H7 (cell line): ENCODE data around the gene INVS. TPM values are rescaled to one million over a fixed set of nuclear protein-coding genes. Genes with fewer than 3 reads are reported as not detected.
"Not testable (repeated sequence)": the region's sequence is repeated elsewhere in the genome, so short reads cannot be mapped to it uniquely, and the experiment has no call there.

ENCODE experiments used
- DNase-seq: peaks from one replicate; pipeline ENCODE4 v3.0.0; 2012
- H3K27me3 ChIP-seq: 2 replicates; pipeline ENCODE4 v1.6.0; 2011; ENCODE audit warnings: mild to moderate bottlenecking, low read length; ENCODE audit not compliant: control insufficient read depth, insufficient read depth
- H3K36me3 ChIP-seq: replicated peaks from 2 replicates; pipeline ENCODE4 v1.5.1; 2011; ENCODE audit warnings: low read length; ENCODE audit not compliant: control insufficient read depth, insufficient read depth
- H3K4me3 ChIP-seq: 2 replicates; pipeline ENCODE4 v1.5.1; 2011; ENCODE audit warnings: low read depth, mild to moderate bottlenecking, control low read depth, low read length, moderate library complexity; ENCODE audit not compliant: insufficient read depth
- total RNA-seq: library from RNA; depleted of rRNA; stranded (reverse); fragments of >200 nt; shearing (Covaris generic); gene quantifications from 2 replicates; pipeline ENCODE4 v1.2.3, GENCODE V29; 2014

INVS gene
- total RNA-seq, 1 experiment from 2014 or later = 9.4 TPM

DNA sequence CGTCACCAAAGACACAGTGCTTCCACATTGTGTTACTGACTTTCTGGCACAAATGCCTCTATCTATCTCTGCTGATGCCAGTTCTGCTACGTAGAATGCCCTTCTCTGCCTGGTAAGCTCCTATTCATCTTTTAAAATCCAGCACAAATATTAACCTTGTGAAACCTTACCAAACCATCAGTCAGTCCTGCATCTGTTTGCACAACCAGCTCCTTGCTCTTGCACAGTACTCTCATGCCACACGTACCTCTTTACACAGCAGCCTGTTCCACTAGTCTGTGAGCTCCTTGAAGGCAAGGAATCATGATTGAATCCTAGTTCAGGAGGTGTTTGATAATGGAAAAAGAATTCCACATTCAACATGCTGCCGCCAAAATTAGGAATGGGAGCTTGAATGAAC is 197.4 kb downstream of the INVS start:
- Histone ChIP-seq H3K36me3 (peaks cover 4% of the 10 kb centered on the region), H3K4me3 (no peak overlapping the region), H3K27me3 (no peaks in the 10 kb centered on the region)
- no peak for DNase-seq

DNA sequence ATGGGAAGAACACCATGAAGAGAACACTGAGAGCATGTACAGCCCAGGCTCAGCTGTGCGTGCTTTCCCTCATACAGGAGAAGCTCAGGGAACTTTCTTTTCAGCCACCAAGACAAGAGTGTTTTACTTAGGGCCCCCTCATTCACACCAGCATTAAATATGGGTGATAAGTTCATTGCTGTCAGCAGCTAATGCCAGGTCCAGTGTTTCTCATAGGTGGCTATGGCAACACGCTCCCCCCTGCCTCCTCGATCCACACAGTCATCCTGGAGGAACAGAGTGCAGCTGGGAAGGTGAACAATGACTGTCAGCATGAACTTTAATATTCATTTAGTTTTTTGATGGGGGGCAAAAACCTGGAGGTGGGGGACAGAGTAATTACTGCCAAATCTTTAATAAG is 199.3 kb downstream of the INVS start:
- H3K4me3 ChIP-seq = no peak overlapping the region
- peaks cover 9% of the 10 kb centered on the region for H3K36me3 ChIP-seq
- H3K27me3 ChIP-seq = no peaks in the 10 kb centered on the region
- no peak for DNase-seq

DNA sequence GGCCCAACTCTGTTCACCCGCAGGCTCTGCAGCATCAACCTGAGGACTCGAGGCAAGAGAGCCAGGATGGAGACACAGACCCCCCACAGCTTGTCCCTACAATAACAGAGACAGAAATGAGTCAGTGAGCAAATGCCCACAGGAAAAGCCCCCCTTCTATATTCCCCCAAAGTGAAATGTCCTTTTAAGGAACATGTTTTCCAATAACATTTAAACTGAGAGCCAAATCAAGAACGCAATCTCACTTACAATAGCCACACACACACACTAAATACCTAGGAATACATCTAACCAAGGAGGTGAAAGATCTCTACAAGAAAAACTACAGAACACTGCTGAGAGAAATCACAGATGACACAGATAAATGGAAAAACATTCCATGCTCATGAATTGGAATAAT is 204.7 kb downstream of the INVS start:
- H3K36me3 ChIP-seq = peaks cover 9% of the 10 kb centered on the region
- no peak for DNase-seq
- H3K4me3 ChIP-seq = no peak overlapping the region
- no peaks in the 10 kb centered on the region for H3K27me3 ChIP-seq

DNA sequence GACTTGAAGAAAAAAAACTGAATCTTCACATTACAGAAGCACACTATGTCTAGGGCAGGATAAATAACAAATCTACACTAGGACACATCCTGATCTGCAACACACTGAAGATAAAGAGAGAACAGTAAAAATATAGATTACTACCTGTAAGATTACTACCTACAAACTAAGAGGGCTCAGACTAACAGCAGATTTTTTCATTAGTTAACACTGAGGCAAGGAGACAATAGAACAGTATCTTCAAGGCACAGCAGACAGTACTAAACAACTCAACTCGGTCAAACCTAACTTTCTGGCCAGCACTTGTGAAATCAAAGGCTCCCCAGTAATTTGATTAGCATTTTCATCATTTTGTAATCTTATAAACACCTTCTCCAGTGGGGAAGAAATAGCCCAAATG is 207.2 kb downstream of the INVS start:
- no peak for DNase-seq
- no peaks in the 10 kb centered on the region for H3K27me3 ChIP-seq
- peaks cover 10% of the 10 kb centered on the region for H3K36me3 ChIP-seq
- no peak overlapping the region for H3K4me3 ChIP-seq

DNA sequence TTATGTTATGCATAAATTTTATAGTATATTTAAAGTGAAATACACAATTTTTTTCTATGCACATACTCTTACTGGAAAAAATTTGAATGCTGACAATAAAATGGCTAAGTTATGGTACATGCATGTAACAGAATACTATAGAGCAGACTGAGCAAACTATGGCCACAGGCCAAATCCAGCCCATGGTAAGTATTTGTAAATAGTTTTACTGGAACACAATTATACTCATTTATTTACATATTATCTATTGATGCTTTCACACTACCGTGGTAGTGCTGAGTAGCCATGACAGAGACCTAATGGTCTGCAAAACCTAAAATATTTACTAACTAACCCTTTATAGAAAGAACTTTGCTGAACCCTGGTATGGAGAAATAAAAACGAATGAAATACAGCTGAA is 208.0 kb downstream of the INVS start:
- H3K27me3 ChIP-seq = no peaks in the 10 kb centered on the region
- no peak for DNase-seq
- no peak overlapping the region for H3K4me3 ChIP-seq
- H3K36me3 ChIP-seq = peaks cover 6% of the 10 kb centered on the region

DNA sequence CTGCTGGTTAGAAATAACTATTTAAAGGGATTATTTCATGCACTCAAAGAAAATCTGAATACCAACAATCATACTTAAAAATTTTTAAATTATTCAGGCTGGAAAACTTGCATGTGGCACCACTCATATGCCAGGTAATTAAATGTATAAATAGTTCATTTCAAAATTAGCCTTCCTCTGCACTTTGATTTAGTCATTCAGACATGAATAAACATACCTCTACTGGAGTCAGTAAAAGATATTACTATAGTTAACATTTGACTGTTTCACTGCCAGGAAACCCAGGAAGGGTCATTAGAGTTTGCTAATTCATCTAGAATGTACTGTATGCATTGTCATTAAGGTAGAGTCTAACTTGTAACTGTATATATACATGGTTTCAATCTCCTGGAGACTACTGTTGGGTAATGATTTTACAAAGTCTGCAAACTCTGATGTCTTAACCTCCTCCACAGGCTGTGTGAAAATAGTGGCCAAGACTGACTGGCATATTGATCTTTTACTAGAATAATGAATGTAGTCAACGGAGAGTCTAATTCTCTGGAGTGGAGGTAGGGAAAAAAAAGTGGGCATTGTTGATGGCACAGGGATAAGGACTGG is 210.0 kb downstream of the INVS start:
- H3K4me3 ChIP-seq = no peak overlapping the region
- no peaks in the 10 kb centered on the region for H3K27me3 ChIP-seq
- H3K36me3 ChIP-seq = peaks cover 2% of the 10 kb centered on the region
- no peak for DNase-seq

DNA sequence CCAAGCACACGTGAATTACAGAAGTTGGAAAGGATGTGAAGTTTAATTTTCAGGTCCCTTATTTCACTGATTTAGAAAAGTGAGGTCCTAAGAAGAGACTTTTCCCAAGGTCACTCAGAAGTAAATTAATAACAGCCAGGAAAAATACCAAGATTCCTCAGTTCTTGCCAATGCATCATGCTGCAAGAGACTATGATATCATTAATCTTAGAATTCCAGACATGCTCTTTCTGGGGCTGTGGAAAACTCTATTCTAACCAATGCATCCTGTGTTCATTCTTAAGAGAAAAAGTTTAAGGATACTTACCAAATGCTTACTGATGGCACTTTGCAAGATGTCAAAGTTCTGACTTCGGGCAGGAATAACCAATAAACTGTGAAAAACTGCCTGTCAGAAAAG is 210.9 kb downstream of the INVS start:
- Histone ChIP-seq H3K4me3 (no peak overlapping the region), H3K27me3 (no peaks in the 10 kb centered on the region), H3K36me3 (peaks cover 2% of the 10 kb centered on the region; the same call in 1 of the 2 replicates)
- DNase-seq = no peak

DNA sequence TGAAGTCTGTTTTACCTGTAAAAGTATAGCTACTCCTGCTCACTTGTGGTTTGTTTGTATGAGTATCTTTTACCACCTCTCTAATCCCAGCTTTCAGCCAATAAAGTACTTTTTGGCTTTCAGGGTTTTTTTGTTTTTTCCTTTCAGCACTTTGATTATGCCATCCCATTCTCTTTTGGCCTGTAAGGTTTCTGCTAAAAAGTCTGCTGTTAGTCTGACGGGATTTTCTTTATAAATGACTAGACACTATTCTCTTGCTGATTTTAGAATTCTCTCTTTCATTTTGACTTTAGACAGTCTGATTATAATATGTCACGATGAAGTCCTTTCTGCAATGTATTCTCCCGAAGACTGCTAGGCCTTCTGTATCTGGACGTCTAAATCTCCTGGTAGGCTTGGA is 216.5 kb downstream of the INVS start:
- no peak for DNase-seq
- Histone ChIP-seq H3K36me3 (peaks cover 7% of the 10 kb centered on the region), H3K4me3 (no peak overlapping the region), H3K27me3 (no peaks in the 10 kb centered on the region)

DNA sequence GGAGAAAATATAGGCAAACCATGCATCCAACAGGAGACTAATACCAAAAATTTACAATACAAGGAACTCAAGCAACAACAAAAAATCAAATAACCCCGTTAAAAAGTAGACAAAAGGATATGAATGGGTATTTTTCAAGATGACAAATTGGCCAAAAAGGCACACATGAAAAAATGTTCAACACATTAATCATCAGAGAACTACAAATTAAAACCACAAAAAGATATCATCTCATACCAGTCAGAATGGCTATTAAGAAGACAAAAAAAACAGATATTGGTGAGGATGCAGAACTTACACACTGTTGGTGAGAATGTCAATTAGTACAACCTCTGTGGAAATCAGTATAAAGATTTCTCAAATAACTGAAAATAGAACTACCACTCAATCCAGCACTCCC is 218.7 kb downstream of the INVS start:
- Histone ChIP-seq H3K27me3 (no peaks in the 10 kb centered on the region), H3K36me3 (peaks cover 17% of the 10 kb centered on the region), H3K4me3 (no peak overlapping the region)
- DNase-seq = no peak

DNA sequence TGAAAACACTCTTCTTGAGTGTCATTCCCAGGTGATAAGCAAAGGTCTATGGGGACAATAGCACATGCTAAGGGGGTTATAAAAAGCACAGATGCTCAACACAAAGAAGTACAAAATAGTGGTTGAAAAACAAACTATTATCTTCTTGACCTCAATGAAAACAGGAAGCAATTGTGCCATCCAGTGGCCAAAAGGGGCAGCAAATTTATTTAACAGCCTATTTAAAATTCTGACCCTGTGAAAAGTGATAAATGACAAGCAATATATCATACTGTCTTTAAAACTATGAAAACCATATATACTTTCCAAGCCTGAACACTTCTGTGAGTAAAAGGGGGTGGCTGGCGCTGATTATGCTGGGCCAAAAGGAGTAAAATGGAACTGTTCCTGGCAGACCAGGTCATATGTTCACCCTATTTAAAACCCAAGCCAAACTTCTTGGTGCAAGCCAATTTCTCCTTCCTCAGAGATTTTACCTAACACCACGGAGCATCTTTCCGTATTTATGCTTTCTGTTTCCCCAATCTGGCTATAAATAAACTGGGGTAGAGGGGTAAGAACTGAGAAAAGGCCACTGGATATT is 224.0 kb downstream of the INVS start:
- Histone ChIP-seq H3K36me3 (peaks cover 24% of the 10 kb centered on the region), H3K4me3 (no peak overlapping the region), H3K27me3 (no peaks in the 10 kb centered on the region)
- DNase-seq = no peak

DNA sequence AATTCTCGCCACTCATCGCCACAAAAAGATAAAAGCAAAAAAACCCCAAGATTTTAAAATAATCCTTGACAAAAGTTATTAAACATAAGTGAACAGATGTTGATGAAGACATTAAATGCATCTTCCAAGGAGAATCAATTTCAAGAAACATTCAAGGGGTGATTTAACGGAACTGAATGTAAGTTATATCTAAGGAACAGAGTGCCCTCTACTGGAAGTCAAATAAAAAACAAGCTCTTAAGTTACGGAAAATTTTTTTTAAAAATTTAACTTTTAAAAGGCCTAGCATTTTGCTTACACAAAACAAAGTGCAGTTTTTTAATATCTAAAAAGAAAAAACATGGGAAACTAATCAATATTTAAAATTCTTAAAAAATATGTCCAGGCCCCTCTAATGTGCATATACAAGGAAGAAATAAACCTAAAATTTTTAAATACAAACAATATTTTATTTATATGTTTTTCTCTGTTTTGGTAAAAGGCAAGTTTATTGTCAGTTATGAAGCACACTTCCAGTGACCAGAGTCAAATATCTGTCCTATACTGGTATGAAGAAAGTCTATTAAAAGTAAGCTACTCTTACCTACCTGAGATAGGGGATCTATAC is 225.7 kb downstream of the INVS start:
- H3K27me3 ChIP-seq = no peaks in the 10 kb centered on the region
- DNase-seq = no peak
- no peak overlapping the region for H3K4me3 ChIP-seq
- H3K36me3 ChIP-seq = peaks cover 23% of the 10 kb centered on the region

DNA sequence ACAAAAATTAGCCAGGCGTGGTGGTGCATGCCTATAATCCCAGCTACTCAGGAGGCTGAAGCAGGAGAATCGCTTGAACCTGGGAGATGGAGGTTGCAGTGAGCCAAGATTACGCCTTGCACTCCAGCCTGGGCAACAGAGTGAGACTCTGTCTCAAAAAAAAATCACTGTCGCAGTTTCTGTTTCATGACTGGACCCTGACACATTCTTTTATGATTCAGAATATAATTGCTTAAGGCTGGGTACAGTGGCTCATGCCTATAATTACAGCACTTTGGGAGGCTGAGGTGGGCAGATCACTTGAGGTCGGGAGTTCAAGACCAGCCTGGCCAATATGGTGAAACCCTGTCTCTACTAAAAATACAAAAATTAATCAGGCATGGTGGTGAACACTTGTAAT is 239.7 kb downstream of the INVS start:
- not testable (repeated sequence) for DNase-seq, H3K36me3 ChIP-seq, H3K4me3 ChIP-seq, H3K27me3 ChIP-seq

DNA sequence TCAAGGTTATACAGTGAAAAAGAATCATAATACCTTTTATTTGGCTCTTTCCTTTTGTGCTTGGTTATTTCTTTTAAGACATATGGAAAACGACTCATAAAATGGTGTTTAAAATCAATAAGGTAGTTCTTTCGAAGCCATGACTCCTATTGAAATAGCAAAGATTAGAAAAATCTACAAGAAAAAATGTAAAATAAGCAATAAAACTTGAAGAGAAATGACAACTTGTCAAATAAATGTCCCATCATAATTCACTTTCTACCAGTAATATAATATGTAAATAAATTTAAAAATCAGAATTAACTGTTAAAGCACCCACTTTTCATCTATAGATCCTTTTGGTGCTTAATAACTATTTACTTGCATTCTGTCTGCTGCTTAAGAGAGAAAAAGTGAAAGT is 241.2 kb downstream of the INVS start:
- H3K36me3 ChIP-seq = no peaks in the 10 kb centered on the region; the same call in none of the 2 replicates
- H3K4me3 ChIP-seq = no peak overlapping the region
- no peaks in the 10 kb centered on the region for H3K27me3 ChIP-seq
- no peak for DNase-seq

DNA sequence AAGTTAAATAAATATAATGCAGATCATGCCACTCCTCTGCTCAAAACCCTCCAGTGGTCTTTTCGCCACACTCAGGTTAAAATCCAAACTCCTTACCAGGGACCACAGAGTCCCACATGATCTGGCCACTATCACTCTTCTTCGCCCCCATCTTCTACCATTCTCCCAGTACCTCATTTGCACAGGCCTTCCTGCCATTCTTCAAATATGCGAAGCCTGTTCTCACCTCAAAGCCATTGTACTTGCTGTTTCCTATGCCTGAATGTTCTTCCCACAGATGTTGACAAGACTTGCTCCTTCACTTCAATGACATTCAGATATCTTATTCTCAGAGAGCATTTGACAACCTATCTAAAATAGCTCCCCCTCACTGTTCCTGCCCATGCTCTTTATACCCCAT is 242.8 kb downstream of the INVS start:
- DNase-seq = no peak
- Histone ChIP-seq H3K27me3 (no peaks in the 10 kb centered on the region), H3K36me3 (peaks cover 5% of the 10 kb centered on the region), H3K4me3 (no peak overlapping the region)

DNA sequence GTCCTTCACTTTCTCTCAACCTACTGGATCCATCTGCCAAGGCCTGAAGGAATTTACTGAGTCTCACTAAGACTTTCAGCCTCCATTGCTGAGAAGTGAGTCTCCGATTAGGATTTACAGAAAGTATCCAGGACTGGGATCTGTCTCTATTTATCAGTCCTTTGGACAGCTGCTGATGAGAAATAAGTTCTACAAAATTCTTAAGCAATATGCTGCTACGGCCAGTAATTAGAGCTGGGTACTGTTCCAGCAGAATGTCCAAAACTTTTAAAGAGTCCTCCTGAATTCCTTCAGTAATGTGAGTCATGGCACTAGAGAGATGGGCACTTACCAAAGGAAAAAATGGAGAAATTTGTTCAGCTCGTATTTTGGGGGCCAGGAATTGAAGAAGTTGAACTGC is 247.8 kb downstream of the INVS start:
- Histone ChIP-seq H3K36me3 (peaks cover 7% of the 10 kb centered on the region), H3K27me3 (no peaks in the 10 kb centered on the region), H3K4me3 (no peak overlapping the region)
- no peak for DNase-seq
